K562 (cell line): ENCODE measurements around the gene DGCR2. TPM values are rescaled to one million over a fixed set of nuclear protein-coding genes. Genes with fewer than 3 reads are reported as not detected.

Experiments used
- ARID3B ChIP-seq: fragments of 250-450 bp; sonication (Bioruptor Pico); IDR thresholded peaks from 2 replicates; pipeline ENCODE4 v1.4.0; 2020; ENCODE audit warnings: borderline replicate concordance
- CBFB ChIP-seq: sonication (generic); formaldehyde crosslinking; IDR thresholded peaks from 2 replicates; pipeline ENCODE4 v1.4.0; 2020; ENCODE audit warnings: mild to moderate bottlenecking, missing genetic modification reagents
- CBX8 ChIP-seq: fragments of 200-600 bp; sonication (generic); IDR thresholded peaks from 2 replicates; pipeline ENCODE4 v1.6.1; 2012; ENCODE audit warnings: borderline replicate concordance, mixed run types, low read depth, mild to moderate bottlenecking, moderate library complexity, mixed read lengths, low read length, control low read depth, inconsistent platforms; ENCODE audit not compliant: poor library complexity, severe bottlenecking; ENCODE audit errors: extremely low read depth
- GATAD2A ChIP-seq: fragments of 450-650 bp; IDR thresholded peaks from 2 replicates; pipeline ENCODE4 v1.6.1; 2017
- HDAC8 ChIP-seq: fragments of 450-650 bp; IDR thresholded peaks from 2 replicates; pipeline ENCODE4 v1.6.1; 2016; ENCODE audit warnings: mild to moderate bottlenecking, missing genetic modification characterization, moderate library complexity, missing compliant biosample characterization
- LCOR ChIP-seq: sonication (generic); formaldehyde crosslinking; IDR thresholded peaks from 2 replicates; pipeline ENCODE4 v1.8.0; 2022; ENCODE audit warnings: mild to moderate bottlenecking, missing genetic modification reagents
- MGA ChIP-seq: fragments of 450-650 bp; IDR thresholded peaks from 2 replicates; pipeline ENCODE4 v1.6.1; 2016; ENCODE audit warnings: mild to moderate bottlenecking, moderate library complexity
- NFIC ChIP-seq: fragments of 450-650 bp; IDR thresholded peaks from 2 replicates; pipeline ENCODE4 v1.6.1; 2017; ENCODE audit warnings: mild to moderate bottlenecking, inconsistent platforms
- NFIX ChIP-seq: fragments of 250-450 bp; sonication (Bioruptor Pico); IDR thresholded peaks from 2 replicates; pipeline ENCODE4 v1.4.0; 2020; ENCODE audit warnings: low read depth, mild to moderate bottlenecking, moderate library complexity
- NR4A1 ChIP-seq, 2 experiments: fragments of 250-450 bp in 1 of 2; fragments of 450-650 bp in 1 of 2; sonication (Bioruptor Pico) in 1 of 2; IDR thresholded peaks; 2 replicates each; pipeline versions ENCODE4 v1.4.0 to v1.6.1; 2016 to 2020; ENCODE audit warnings: mild to moderate bottlenecking in 2 of 2, missing compliant biosample characterization in 1 of 2, missing genetic modification characterization in 1 of 2, moderate library complexity in 1 of 2
- SNRNP70 ChIP-seq: fragments of 200-400 bp; formaldehyde crosslinking; optimal IDR thresholded peaks from 2 replicates; pipeline ENCODE3; 2017; ENCODE audit warnings: low read depth, low read length
- USF2 ChIP-seq: sonication (generic); formaldehyde crosslinking; IDR thresholded peaks from 2 replicates; pipeline ENCODE4 v1.5.0; 2020; ENCODE audit warnings: missing genetic modification reagents
- ZNF239 ChIP-seq: fragments of 250-450 bp; sonication (Bioruptor Pico); IDR thresholded peaks from 2 replicates; pipeline ENCODE4 v1.4.0; 2020; ENCODE audit warnings: mild to moderate bottlenecking
- polyA plus RNA-seq, 8 experiments: library from polyadenylated mRNA; depleted of rRNA in 4 of 8; stranded (reverse) in 5 of 8; unstranded in 3 of 8; fragments of >200 nt; fragmentation: Nextera tagmentation in 2 of 8; fragmentation: Illumina TruSeq in 1 of 8; extraction: Ambion mirVana in 2 of 8; extraction: Trizol in 1 of 8; gene quantifications; 2 replicates each; pipeline versions ENCODE4 v1.2.1 to v1.2.3, GENCODE V29; 2011 to 2014; ENCODE audit warnings: inconsistent platforms in 1 of 8, missing spikeins in 1 of 8
- total RNA-seq, 7 experiments: library from RNA; depleted of rRNA in 6 of 7; stranded (reverse); fragments of >200 nt in 6 of 7; fragmentation: Illumina TruSeq in 2 of 7; extraction: Trizol in 2 of 7; gene quantifications; 2 replicates each; pipeline versions ENCODE4 v1.2.1 to v1.2.3, GENCODE V29; 2011 to 2021; ENCODE audit warnings: low replicate concordance in 1 of 7

Gene DGCR2
- total and polyA plus RNA-seq, 9 of the 15 experiments (the other 6 are each of a cell fraction or from before 2014, with no cell fraction given): 0.69 to 101 (median 56.4) TPM

GRCh38 chr22:19035474-19036228, 86.6 kb downstream of the DGCR2 start (continued):
- no peak for TF ChIP-seq MGA
- TF ChIP-seq LCOR: no peak
- no peak; the same call in 1 of the 2 replicates for TF ChIP-seq CBFB
- peak; percentile 59 for TF ChIP-seq NFIC
- no peak for TF ChIP-seq ARID3B (CRISPR knock-in tag)
- 0 out of 2 replicates have a peak, but pooled peaks have one; percentile 48 for TF ChIP-seq NR4A1 (CRISPR knock-in tag; IDR thresholded peaks at IDR 0.05)
- 0 out of 2 replicates have a peak, but pooled peaks have one; percentile 59 for TF ChIP-seq NR4A1 (tag; IDR thresholded peaks at IDR 0.05)
- TF ChIP-seq USF2 (CRISPR knock-in tag): no peak; the same call in 1 of the 2 replicates
- TF ChIP-seq NFIX (CRISPR knock-in tag): no peak
- peak; percentile 52 for TF ChIP-seq SNRNP70
- no peak for TF ChIP-seq CBX8
- no peak for TF ChIP-seq GATAD2A
- no peak for TF ChIP-seq ZNF239 (CRISPR knock-in tag)
- TF ChIP-seq HDAC8 (tag): no peak; the same call in 1 of the 2 replicates
